Small intestine (tissue), 7 donors: ENCODE data around the gene ARID5B. TPM values are rescaled to one million over a fixed set of nuclear protein-coding genes. Genes with fewer than 3 reads are reported as not detected.
A peak's percentile ranks its signal among the peaks of the same experiment; 100 is the strongest.

ENCODE experiments used
- DNase-seq, 2 donors: peaks; one replicate each; pipeline versions ENCODE4 v3.0.0 to v3.0.0-alpha.2; 2013
- FAIRE-seq: peaks from 2 replicates; lab custom pipeline; 2012; peaks lifted over from hg19 to GRCh38; lab: Jason Lieb, UNC
- H3K27ac ChIP-seq, 3 donors: one replicate each; pipeline ENCODE4 v1.5.1; 2013; ENCODE audit warnings: low read length in 2 of 3, mild to moderate bottlenecking in 2 of 3, control low read depth in 1 of 3, inconsistent platforms in 1 of 3, low read depth in 1 of 3, moderate library complexity in 1 of 3
- H3K27me3 ChIP-seq, 3 donors: one replicate each; pipeline ENCODE4 v1.6.1; 2013; ENCODE audit warnings: low read length in 3 of 3, inconsistent platforms in 1 of 3; ENCODE audit not compliant: control insufficient read depth in 3 of 3, insufficient read depth in 3 of 3
- H3K36me3 ChIP-seq, 3 donors: one replicate each; pipeline ENCODE4 v1.6.1; 2013; ENCODE audit warnings: low read length in 3 of 3, inconsistent platforms in 1 of 3, low read depth in 1 of 3, mild to moderate bottlenecking in 1 of 3, moderate library complexity in 1 of 3; ENCODE audit not compliant: control insufficient read depth in 3 of 3, insufficient read depth in 2 of 3
- H3K4me1 ChIP-seq, 3 donors: one replicate each; pipeline ENCODE4 v1.6.1; 2013; ENCODE audit warnings: low read length in 2 of 3, inconsistent platforms in 1 of 3, low read depth in 1 of 3, mild to moderate bottlenecking in 1 of 3, moderate library complexity in 1 of 3; ENCODE audit not compliant: control insufficient read depth in 3 of 3, insufficient read depth in 2 of 3
- H3K4me3 ChIP-seq, 3 donors: one replicate each; pipeline ENCODE4 v1.5.1; 2013; ENCODE audit warnings: low read length in 3 of 3, control low read depth in 1 of 3, inconsistent platforms in 1 of 3, low read depth in 1 of 3, mild to moderate bottlenecking in 1 of 3, moderate library complexity in 1 of 3
- H3K9me3 ChIP-seq, 2 donors: one replicate each; pipeline ENCODE4 v1.6.1; 2013; ENCODE audit warnings: low read depth in 1 of 2, low read length in 1 of 2; ENCODE audit not compliant: control insufficient read depth in 2 of 2, insufficient read depth in 1 of 2
- WGBS, 3 donors: extraction: QIAGEN DNeasy Blood & Tissue Kit; methylation state at CpG; one replicate each; pipeline ENCODE4 v1.1.7; 2013; 5-methylcytosine and 5-hydroxymethylcytosine counted together
- polyA plus RNA-seq, 4 donors: library from polyadenylated mRNA; stranded (reverse) in 3 of 4; unstranded in 1 of 4; fragments of 200-250 nt in 3 of 4; fragments of 120-200 nt in 1 of 4; gene quantifications; one replicate each; pipeline versions ENCODE4 v1.2.1 to v1.2.3, GENCODE V29; 2013
- donor health status: healthy with polysubstance abuse.
- donor health status: control.
- donor health status: control.
- donor health status: Bipolar disorder and iron deficiency.
- donor health status: healthy.

Gene ARID5B
- polyA plus RNA-seq, 4 donors: 1.1 to 24.6 (median 6.7) TPM

DNA sequence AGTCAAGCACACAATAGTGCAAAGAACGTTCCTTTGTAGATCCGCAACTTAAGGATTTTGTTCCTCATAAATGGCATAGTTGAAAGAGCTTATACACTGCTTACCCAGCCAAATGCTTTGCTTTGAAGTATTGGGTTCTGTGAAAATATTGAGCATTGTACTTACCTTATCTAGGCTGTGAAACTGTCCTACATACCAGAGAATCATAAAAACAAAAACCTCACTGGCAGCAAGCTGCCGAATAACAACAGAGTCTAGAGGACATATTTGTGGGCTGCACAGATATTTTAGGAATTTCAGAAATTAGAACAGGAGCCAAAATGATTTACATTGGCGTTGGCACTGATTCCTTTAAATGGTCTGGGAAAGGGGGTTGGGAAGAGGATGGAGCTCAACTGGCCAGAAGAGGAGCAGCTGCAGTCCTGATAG lies 192.4 kb downstream of the ARID5B start:
- FAIRE-seq: no peak
- Histone ChIP-seq H3K4me1 (peaks cover 0 to 17% (median 0%) of the 10 kb centered on the region in 3 donors), H3K4me3 (no peak overlapping the region), H3K27ac (peak overlapping the region in 1 of 3 donors; percentile 9), H3K27me3 (no peaks in the 10 kb centered on the region), H3K9me3 (no peaks in the 10 kb centered on the region), H3K36me3 (peaks cover 6 to 26% (median 8%) of the 10 kb centered on the region in 3 donors)
- DNase-seq: no peak
- WGBS, 3 donors: 55 to 74% (median 61%) methylated on average over 4 of the region's 4 CpGs

GRCh38 chr10:62095181-62096122 lies 194.0 kb downstream of the ARID5B start:
- Histone ChIP-seq H3K4me1 (peaks cover 0 to 17% (median 0%) of the 10 kb centered on the region in 3 donors), H3K36me3 (peaks cover 6 to 26% (median 8%) of the 10 kb centered on the region in 3 donors), H3K9me3 (no peaks in the 10 kb centered on the region), H3K27ac (peak overlapping the region in 2 of 3 donors; percentile 20 to 32), H3K27me3 (no peaks in the 10 kb centered on the region), H3K4me3 (no peak overlapping the region)
- FAIRE-seq (no peak), DNase-seq (peak in 1 of 2 donors; percentile 41)
- 46 to 65% (median 58%) methylated on average over 12 of the region's 12 CpGs for WGBS, 3 donors

DNA sequence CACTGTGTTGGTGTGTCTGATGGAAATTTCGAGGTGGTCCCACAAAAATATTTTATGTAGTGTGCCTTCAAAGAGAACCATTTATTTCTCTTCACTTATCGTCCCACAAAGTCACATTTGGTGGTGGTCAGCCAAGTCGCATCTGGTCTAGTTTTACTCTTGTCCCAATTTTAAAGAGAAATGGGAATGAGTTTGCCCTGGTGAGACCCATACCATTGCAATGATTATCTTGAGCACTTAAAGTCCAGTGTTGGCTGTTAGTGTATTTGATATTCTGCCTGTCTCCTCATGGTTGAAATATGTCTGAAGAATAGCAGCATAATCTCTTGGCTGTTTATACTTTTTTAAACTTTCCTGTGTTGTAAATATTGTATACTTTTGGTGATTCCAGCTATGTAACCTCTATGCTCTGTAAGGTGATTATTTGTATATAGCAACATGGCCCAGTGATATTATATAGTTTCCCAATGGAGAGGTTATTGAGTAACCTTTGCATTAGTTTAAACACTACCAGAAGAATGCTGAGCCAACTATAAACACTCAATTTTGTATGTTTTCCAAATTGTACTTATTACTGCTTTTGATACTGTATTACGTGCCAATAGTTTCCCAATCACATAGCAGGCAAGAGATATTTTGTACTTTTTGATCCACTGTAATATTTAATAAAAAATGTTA lies 194.9 kb downstream of the ARID5B start:
- no peaks in the 10 kb centered on the region for H3K9me3 ChIP-seq
- FAIRE-seq (no peak), DNase-seq (no peak)
- no peak overlapping the region for H3K4me3 ChIP-seq
- H3K27ac ChIP-seq: no peak overlapping the region
- 74 to 93% (median 86%) methylated on average over 4 of the region's 4 CpGs for WGBS, 3 donors
- peaks cover under 1 to 19% (median 2%) of the 10 kb centered on the region in 3 donors for H3K36me3 ChIP-seq
- peaks cover 0 to 17% (median 0%) of the 10 kb centered on the region in 3 donors for H3K4me1 ChIP-seq
- H3K27me3 ChIP-seq: no peaks in the 10 kb centered on the region

- H3K27me3 ChIP-seq: no peaks in the 10 kb centered on the region
- no peak overlapping the region for H3K27ac ChIP-seq
- H3K9me3 ChIP-seq: no peaks in the 10 kb centered on the region
- no peak overlapping the region for H3K4me3 ChIP-seq
- peaks cover 0 to 2% (median 0%) of the 10 kb centered on the region in 3 donors for H3K36me3 ChIP-seq
- peaks cover 0 to 11% (median 0%) of the 10 kb centered on the region in 3 donors for H3K4me1 ChIP-seq
- DNase-seq: no peak
- FAIRE-seq: no peak
- WGBS, 3 donors: 72 to 85% (median 81%) methylated on average over 14 of the region's 14 CpGs
Measured at GRCh38 chr10:62098278-62099121, 197.0 kb downstream of the ARID5B start.

DNA sequence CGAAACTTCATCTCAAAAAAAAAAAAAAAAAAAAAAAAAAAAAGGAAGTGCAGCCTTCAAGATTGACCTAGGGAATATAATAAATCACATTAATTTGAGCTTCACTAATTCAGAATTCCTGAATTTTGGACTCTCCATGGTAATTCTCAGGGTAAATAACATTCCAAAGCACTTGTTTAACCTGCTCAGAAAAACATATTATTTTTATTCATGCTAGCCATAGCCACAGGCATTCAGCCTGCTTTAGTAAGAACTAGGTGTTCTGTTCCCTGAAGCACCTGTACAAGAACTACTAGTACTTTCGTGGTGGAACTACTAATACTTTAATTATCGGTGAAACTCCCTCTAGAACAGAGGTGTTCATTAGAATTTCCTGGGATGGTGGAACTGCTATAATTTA lies 197.8 kb downstream of the ARID5B start:
- no peaks in the 10 kb centered on the region for H3K27me3 ChIP-seq
- FAIRE-seq: no peak
- DNase-seq: no peak
- H3K9me3 ChIP-seq: no peaks in the 10 kb centered on the region
- WGBS, 3 donors: 82 to 93% (median 88%) methylated on average over 3 of the region's 3 CpGs
- H3K27ac ChIP-seq: no peak overlapping the region
- no peak overlapping the region for H3K4me3 ChIP-seq
- peaks cover 0 to 2% (median 0%) of the 10 kb centered on the region in 3 donors for H3K36me3 ChIP-seq
- H3K4me1 ChIP-seq: peaks cover 0 to 7% (median 0%) of the 10 kb centered on the region in 3 donors

- WGBS, 3 donors: 89 to 93% (median 92%) methylated on average over 9 of the region's 9 CpGs
- Histone ChIP-seq H3K9me3 (no peaks in the 10 kb centered on the region), H3K4me1 (no peaks in the 10 kb centered on the region), H3K36me3 (no peaks in the 10 kb centered on the region), H3K4me3 (no peak overlapping the region), H3K27me3 (no peaks in the 10 kb centered on the region), H3K27ac (no peak overlapping the region)
- DNase-seq (no peak), FAIRE-seq (no peak)
Measured at GRCh38 chr10:62103857-62104256, 202.4 kb downstream of the ARID5B start.

DNA sequence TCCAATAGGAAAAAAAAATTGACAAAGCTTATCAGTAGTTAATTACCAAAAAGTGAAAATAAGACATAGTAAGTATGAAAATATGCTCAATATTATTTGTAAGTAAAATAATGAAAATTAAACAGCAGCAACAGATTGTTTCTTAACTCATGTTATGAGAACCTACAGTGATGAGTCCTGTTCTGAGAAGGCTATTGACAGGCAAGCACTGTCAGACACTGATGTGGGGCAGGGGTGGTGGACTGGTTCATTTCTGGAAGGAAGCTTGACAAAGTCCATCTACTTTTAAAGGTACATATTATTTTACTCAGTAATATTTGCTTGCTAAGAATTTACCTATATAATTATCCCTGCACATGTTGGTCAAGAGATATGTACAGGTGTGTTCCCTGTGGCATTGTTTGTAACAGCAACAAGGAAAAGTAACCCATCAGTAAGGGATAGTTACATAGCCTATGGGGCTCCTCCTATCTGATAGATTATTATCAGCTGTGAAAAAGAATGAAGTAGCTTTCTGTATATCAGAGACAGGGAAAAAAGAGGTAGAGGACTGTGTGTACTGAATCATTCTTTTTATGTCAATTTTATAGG lies 205.5 kb downstream of the ARID5B start:
- no peak overlapping the region for H3K27ac ChIP-seq
- FAIRE-seq: no peak
- no peak overlapping the region for H3K4me3 ChIP-seq
- no peaks in the 10 kb centered on the region for H3K36me3 ChIP-seq
- H3K4me1 ChIP-seq: peaks cover 0 to 6% (median 0%) of the 10 kb centered on the region in 3 donors
- DNase-seq: no peak
- H3K27me3 ChIP-seq: no peaks in the 10 kb centered on the region
- H3K9me3 ChIP-seq: no peaks in the 10 kb centered on the region
